ENCODE data around the gene ZDHHC14.
"Not testable (repeated sequence)": the region's sequence is repeated elsewhere in the genome, so short reads cannot be mapped to it uniquely, and the experiment has no call there.

The ZDHHC14 gene

GRCh38 chr6:157717340-157717748, 336.4 kb downstream of the ZDHHC14 start:
- DNase-seq (ENCODE audit: low read depth), result no peak

GRCh38 chr6:157718503-157719187, 337.7 kb downstream of the ZDHHC14 start:
- no peak for DNase-seq (ENCODE audit: low read depth)

DNA sequence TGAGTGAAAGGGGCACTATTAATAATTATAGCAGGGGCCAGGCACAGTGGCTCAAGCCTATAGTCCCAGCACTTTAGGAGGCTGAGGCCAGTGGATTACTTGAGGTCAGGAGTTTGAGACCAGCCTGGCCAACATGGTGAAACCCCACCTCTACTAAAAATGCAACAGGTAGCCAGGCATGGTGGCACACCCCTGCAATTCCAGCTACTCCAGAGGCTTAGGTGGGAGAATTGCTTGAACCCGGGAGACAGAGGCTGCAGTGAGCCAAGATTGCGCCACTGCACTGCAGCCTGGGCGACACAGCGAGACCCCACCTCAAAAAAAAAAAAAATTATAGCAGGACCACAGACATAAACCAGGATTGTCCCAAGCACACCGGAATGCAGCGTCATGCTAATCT, 340.0 kb downstream of the ZDHHC14 start:
- DNase-seq (ENCODE audit: low read depth), result not testable (repeated sequence)

DNA sequence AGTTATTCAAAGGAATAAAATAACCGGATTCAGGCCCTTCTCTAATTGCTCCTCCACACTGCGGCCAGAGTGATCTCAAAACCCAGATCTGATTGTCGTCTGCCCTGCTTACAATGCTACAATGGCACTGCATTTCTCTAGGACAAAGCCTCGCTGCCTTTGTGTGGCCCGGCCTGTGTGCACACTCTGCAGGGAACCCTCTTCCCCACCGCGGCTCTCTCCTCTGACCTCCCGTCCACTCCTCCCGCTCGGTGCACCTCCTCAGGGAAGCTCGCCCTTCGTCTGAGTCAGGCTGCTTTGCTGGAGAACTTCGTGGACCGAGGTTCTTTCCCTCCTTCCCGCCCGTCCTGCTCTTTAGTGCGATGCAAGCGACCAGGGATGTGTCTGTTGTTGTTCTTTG, 340.4 kb downstream of the ZDHHC14 start:
- DNase-seq (ENCODE audit: low read depth), result no peak

DNA sequence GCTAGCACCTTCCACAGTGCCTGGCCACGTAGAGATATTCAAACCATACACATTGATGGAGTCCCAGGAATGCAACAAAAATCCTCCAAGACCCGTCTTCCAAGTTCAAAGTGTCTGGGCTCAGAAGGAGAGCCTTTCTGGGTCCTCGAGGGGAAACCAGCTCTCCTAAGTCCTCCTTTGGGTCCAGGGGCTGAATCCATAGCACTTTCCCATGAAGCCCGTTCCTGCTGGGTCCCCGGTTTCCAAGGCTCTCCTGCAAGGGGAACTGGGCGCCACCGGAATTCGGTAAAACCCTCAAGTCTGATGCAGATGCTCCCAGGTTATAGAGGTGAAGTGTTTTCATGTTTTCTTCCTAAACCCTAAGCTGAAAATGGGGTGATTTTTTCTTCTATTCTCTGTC, 340.8 kb downstream of the ZDHHC14 start:
- no peak for DNase-seq (ENCODE audit: low read depth)

DNA sequence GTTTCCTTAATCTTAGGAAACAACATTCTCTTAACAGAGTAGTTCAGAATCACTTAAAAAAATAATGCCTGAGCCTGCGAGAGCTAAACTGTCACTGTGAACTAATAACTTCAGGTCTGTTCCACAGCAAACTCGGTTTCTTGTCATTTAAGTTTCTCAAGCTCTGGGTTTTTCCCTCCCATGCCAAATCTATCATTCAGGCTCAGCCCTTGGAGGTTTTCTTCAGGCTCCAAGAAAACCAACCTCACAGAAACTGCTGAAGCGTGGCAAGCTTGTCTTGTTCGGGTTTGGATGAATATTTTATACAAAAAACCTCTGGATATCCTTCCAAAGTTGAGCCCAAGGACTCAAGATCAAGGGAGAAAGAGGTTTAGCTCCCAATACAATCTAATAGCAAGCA, 342.4 kb downstream of the ZDHHC14 start:
- no peak for DNase-seq (ENCODE audit: low read depth)

GRCh38 chr6:157724138-157724820, 343.3 kb downstream of the ZDHHC14 start:
- no peak for DNase-seq (ENCODE audit: low read depth)

- DNase-seq (ENCODE audit: low read depth), result no peak
These were observed 344.2 kb downstream of the ZDHHC14 start for GRCh38 chr6:157724960-157725741.

GRCh38 chr6:157725836-157726235, 344.8 kb downstream of the ZDHHC14 start:
- DNase-seq (ENCODE audit: low read depth), result no peak

- DNase-seq (ENCODE audit: low read depth), result no peak
These were observed 346.1 kb downstream of the ZDHHC14 start for GRCh38 chr6:157726892-157727628.

Data from stimulated activated CD8-positive, alpha-beta memory T cell treated with anti-CD3 and anti-CD28 coated beads, Interleukin-12 subunit alpha, Interleukin-12 subunit beta, amount 100 ng/mL, for 4 hours (primary cell).